ENCODE data around the gene FAM177B. TPM values are rescaled to one million over a fixed set of nuclear protein-coding genes. Genes with fewer than 3 reads are reported as not detected.

Gene FAM177B
- total and polyA plus RNA-seq, 4 donors = 0.09 to 0.17 TPM; not detected in 2

DNA sequence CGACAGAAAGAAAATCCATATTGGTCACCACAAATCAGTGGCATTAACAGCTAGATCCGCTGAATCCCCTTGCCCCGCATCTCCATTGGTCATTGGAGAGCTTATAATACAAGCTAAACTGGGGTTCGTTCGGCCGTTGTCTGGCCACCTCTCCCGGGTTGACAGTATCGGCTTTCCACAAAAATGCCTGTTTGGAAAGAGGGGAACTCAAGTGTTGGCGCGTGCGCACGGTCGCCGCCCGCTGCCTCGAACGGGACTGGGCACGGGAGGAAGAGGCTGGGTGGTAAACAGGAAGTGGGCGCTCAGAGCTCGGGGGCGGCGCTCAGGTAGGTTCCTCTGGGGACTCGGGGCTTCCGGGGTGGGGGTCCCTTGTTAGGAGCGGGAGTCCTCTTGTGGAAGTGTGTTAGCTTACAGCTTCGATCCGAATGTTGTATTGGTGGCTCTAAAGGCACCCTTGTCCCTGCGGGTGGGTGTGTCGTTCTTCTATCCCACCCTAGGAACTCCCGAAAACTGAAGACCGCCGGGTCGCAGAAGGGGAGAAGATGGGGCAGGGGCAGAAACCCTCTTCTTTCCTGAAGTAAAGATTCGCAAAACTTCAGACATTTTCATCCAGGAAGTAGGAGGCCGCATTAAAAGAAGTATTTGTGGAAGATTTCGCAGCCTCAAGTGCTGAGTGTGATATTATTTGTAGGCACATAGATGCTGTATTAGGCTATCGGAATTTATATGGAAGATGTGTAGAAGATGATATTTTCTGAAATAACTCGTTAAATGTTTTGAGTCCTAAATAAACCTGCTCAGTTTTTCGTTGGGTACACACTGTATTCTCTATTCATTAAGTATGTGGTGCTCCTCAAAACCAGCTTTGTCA is 23.7 kb upstream of the FAM177B start (continued):
- TF ChIP-seq, protein P1, sequence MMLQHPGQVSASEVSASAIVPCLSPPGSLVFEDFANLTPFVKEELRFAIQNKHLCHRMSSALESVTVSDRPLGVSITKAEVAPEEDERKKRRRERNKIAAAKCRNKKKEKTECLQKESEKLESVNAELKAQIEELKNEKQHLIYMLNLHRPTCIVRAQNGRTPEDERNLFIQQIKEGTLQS (IDR thresholded peaks at IDR 0.05) = peak; percentile 39
- TF ChIP-seq YY1 (IDR thresholded peaks at IDR 0.05) (no peak), HNF4G (IDR thresholded peaks at IDR 0.05) (no peak)

DNA sequence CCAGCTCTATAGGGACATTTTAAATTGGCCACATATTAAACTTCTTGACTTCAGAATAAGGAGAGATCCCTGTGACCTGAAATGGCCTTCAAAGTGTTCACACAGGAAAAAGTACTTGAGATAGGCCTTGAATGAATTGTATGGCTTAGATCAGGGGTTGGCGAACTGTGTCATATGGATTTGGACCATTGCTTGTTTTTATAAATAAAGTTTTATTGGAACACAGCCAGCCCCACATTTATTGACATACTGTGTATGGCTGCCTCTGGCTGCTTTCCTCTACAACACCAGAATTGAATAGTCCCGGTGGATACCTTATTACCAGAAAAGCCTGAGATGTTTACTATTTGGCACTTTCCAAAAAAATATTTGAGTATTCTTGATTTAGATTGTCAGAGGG is 20.6 kb upstream of the FAM177B start:
- H3K36me3 ChIP-seq (ENCODE audit: control insufficient read depth in 4 of 4, insufficient read depth in 3 of 4, low read depth in 1 of 4, low read length in 3 of 4) = peaks cover 2 to 40% (median 31%) of the 10 kb centered on the region in 4 donors
- WGBS = 96% methylated on average over 2 of the region's 2 CpGs
- H3K4me1 ChIP-seq (ENCODE audit: control insufficient read depth in 4 of 4, insufficient read depth in 4 of 4, low read length in 3 of 4) = peaks cover 5 to 12% (median 9%) of the 10 kb centered on the region in 4 donors

More for the DNA sequence above, 20.6 kb upstream of the FAM177B start:
- no peak for DNase-seq (ENCODE audit: low spot score)
- TF ChIP-seq HNF4A (conservative IDR thresholded peaks at IDR 0.05) = no peak
- no peak for TF ChIP-seq EGR1 (IDR thresholded peaks at IDR 0.05; ENCODE audit: low read depth in 2 of 2)
- TF ChIP-seq, protein P2, sequence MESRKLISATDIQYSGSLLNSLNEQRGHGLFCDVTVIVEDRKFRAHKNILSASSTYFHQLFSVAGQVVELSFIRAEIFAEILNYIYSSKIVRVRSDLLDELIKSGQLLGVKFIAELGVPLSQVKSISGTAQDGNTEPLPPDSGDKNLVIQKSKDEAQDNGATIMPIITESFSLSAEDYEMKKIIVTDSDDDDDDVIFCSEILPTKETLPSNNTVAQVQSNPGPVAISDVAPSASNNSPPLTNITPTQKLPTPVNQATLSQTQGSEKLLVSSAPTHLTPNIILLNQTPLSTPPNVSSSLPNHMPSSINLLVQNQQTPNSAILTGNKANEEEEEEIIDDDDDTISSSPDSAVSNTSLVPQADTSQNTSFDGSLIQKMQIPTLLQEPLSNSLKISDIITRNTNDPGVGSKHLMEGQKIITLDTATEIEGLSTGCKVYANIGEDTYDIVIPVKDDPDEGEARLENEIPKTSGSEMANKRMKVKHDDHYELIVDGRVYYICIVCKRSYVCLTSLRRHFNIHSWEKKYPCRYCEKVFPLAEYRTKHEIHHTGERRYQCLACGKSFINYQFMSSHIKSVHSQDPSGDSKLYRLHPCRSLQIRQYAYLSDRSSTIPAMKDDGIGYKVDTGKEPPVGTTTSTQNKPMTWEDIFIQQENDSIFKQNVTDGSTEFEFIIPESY (IDR thresholded peaks at IDR 0.05) = no peak
- TF ChIP-seq GABPA (IDR thresholded peaks at IDR 0.05 in 1 of 2, conservative IDR thresholded peaks at IDR 0.05 in 1 of 2) = no peak
- TF ChIP-seq YY1 (IDR thresholded peaks at IDR 0.05) = no peak
- TF ChIP-seq, protein P3, sequence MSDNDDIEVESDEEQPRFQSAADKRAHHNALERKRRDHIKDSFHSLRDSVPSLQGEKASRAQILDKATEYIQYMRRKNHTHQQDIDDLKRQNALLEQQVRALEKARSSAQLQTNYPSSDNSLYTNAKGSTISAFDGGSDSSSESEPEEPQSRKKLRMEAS (IDR thresholded peaks at IDR 0.05) = no peak
- TF ChIP-seq, protein P4, sequence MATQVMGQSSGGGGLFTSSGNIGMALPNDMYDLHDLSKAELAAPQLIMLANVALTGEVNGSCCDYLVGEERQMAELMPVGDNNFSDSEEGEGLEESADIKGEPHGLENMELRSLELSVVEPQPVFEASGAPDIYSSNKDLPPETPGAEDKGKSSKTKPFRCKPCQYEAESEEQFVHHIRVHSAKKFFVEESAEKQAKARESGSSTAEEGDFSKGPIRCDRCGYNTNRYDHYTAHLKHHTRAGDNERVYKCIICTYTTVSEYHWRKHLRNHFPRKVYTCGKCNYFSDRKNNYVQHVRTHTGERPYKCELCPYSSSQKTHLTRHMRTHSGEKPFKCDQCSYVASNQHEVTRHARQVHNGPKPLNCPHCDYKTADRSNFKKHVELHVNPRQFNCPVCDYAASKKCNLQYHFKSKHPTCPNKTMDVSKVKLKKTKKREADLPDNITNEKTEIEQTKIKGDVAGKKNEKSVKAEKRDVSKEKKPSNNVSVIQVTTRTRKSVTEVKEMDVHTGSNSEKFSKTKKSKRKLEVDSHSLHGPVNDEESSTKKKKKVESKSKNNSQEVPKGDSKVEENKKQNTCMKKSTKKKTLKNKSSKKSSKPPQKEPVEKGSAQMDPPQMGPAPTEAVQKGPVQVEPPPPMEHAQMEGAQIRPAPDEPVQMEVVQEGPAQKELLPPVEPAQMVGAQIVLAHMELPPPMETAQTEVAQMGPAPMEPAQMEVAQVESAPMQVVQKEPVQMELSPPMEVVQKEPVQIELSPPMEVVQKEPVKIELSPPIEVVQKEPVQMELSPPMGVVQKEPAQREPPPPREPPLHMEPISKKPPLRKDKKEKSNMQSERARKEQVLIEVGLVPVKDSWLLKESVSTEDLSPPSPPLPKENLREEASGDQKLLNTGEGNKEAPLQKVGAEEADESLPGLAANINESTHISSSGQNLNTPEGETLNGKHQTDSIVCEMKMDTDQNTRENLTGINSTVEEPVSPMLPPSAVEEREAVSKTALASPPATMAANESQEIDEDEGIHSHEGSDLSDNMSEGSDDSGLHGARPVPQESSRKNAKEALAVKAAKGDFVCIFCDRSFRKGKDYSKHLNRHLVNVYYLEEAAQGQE (IDR thresholded peaks at IDR 0.05) = no peak
- TF ChIP-seq HNF4G (IDR thresholded peaks at IDR 0.05) = no peak
- no peak for TF ChIP-seq JUND (IDR thresholded peaks at IDR 0.05)
- TF ChIP-seq, protein P1 (IDR thresholded peaks at IDR 0.05) = no peak
- no peak for TF ChIP-seq SP1 (IDR thresholded peaks at IDR 0.05)
- no peak for TF ChIP-seq FOXA2 (IDR thresholded peaks at IDR 0.05)
- no peak for TF ChIP-seq TAF1 (conservative IDR thresholded peaks at IDR 0.05)
- TF ChIP-seq RXRA (IDR thresholded peaks at IDR 0.05) = no peak
- TF ChIP-seq, protein P5, sequence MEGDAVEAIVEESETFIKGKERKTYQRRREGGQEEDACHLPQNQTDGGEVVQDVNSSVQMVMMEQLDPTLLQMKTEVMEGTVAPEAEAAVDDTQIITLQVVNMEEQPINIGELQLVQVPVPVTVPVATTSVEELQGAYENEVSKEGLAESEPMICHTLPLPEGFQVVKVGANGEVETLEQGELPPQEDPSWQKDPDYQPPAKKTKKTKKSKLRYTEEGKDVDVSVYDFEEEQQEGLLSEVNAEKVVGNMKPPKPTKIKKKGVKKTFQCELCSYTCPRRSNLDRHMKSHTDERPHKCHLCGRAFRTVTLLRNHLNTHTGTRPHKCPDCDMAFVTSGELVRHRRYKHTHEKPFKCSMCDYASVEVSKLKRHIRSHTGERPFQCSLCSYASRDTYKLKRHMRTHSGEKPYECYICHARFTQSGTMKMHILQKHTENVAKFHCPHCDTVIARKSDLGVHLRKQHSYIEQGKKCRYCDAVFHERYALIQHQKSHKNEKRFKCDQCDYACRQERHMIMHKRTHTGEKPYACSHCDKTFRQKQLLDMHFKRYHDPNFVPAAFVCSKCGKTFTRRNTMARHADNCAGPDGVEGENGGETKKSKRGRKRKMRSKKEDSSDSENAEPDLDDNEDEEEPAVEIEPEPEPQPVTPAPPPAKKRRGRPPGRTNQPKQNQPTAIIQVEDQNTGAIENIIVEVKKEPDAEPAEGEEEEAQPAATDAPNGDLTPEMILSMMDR (IDR thresholded peaks at IDR 0.05; ENCODE audit: low read depth, low read length, missing input control) = no peak
- TF ChIP-seq FOXA1 (IDR thresholded peaks at IDR 0.05) = no peak
- TF ChIP-seq NR2F2 (IDR thresholded peaks at IDR 0.05) = no peak
- no peak overlapping the region for H3K27ac ChIP-seq (ENCODE audit: low read depth in 1 of 2, low read length in 2 of 2)
- no peak overlapping the region for H3K9ac ChIP-seq (ENCODE audit: low read depth in 1 of 2, low read length in 2 of 2)
- H3K9me3 ChIP-seq (ENCODE audit: control insufficient read depth in 4 of 4, low read length in 3 of 4) = no peaks in the 10 kb centered on the region
- no peaks in the 10 kb centered on the region for H3K27me3 ChIP-seq (ENCODE audit: control insufficient read depth in 4 of 4, insufficient read depth in 4 of 4, low read length in 3 of 4)
- H3K4me3 ChIP-seq (ENCODE audit: low read depth in 1 of 3, low read length in 3 of 3) = no peak overlapping the region

Measured in liver (tissue), 9 donors.